GM12878 (cell line): ENCODE data around the gene PHB1. TPM values are rescaled to one million over a fixed set of nuclear protein-coding genes. Genes with fewer than 3 reads are reported as not detected.

ENCODE experiments used
- ATAC-seq: fragments of 200-7000 bp; cut with Tn5 transposase; 3 replicates; pipeline ENCODE4 v1.9.1; 2020; ENCODE audit warnings: mild to moderate bottlenecking, moderate library complexity
- BruUV-seq: library from RNA; stranded (reverse); fragments of 400-500 nt; replicated peaks from 2 replicates; lab custom pipeline; 2021; lab: Mats Ljungman, UMichigan
- CTCF ChIA-PET: fragments of 300-600 bp; sonication (Branson Sonifier 250); formaldehyde crosslinking; extraction: SDS; loops from one replicate; lab custom pipeline; 2021; ENCODE audit warnings: inconsistent platforms; lab: Yijun Ruan, JAX
- POLR2A ChIA-PET: fragments of 350-600 bp; formaldehyde crosslinking; extraction: SDS; loops from one replicate; lab custom pipeline; 2021; ENCODE audit warnings: inconsistent platforms; lab: Charles Lee
- RAD21 ChIA-PET: fragments of 300-600 bp; sonication (Branson Sonifier 250); formaldehyde crosslinking; loops from one replicate; lab custom pipeline; 2023; ENCODE audit warnings: antibody characterized with exemption; ENCODE audit not compliant: unreplicated experiment; lab: Charles Lee
- SMC1A ChIA-PET: fragments of 300-600 bp; sonication (Branson Sonifier 250); formaldehyde crosslinking; loops from one replicate; lab custom pipeline; 2023; ENCODE audit not compliant: unreplicated experiment, uncharacterized antibody; lab: Charles Lee
- DNase-seq: peaks from one replicate; pipeline ENCODE4 v3.0.0-alpha.2; 2011; ENCODE audit warnings: low read depth, low spot score
- FAIRE-seq: peaks from 3 replicates; lab custom pipeline; 2011; peaks lifted over from hg19 to GRCh38; lab: Jason Lieb, UNC
- H2AFZ ChIP-seq: 2 replicates; pipeline ENCODE4 v1.6.0; 2011; ENCODE audit warnings: low read depth, low read length, control low read depth; ENCODE audit not compliant: control insufficient read depth
- H3K27ac ChIP-seq: 2 replicates; pipeline ENCODE4 v1.5.1; 2011; ENCODE audit warnings: control low read depth; ENCODE audit not compliant: control insufficient read depth, insufficient read depth
- H3K27me3 ChIP-seq, 2 experiments: replicated peaks in 1 of 2; 2 replicates each; pipeline versions ENCODE4 v1.6.0 to v1.6.1; 2011; ENCODE audit warnings: low read length in 1 of 2; ENCODE audit not compliant: control insufficient read depth in 2 of 2, insufficient read depth in 2 of 2
- H3K36me3 ChIP-seq, 2 experiments: 2 replicates each; pipeline ENCODE4 v1.5.1; 2011; ENCODE audit warnings: low read length in 1 of 2; ENCODE audit not compliant: control insufficient read depth in 2 of 2, insufficient read depth in 2 of 2
- H3K4me1 ChIP-seq: 2 replicates; pipeline ENCODE4 v1.6.1; 2011; ENCODE audit warnings: mild to moderate bottlenecking, low read length, moderate library complexity, mixed read lengths; ENCODE audit not compliant: control insufficient read depth, insufficient read depth
- H3K4me2 ChIP-seq: 2 replicates; pipeline ENCODE4 v1.6.0; 2011; ENCODE audit warnings: control low read depth; ENCODE audit not compliant: control insufficient read depth, insufficient read depth
- H3K4me3 ChIP-seq: fragments of 200-600 bp; sonication (generic); 2 replicates; pipeline ENCODE4 v1.5.1; 2016
- H3K79me2 ChIP-seq: 2 replicates; pipeline ENCODE4 v1.6.0; 2011; ENCODE audit warnings: low read length; ENCODE audit not compliant: control insufficient read depth, insufficient read depth
- H3K9ac ChIP-seq: 2 replicates; pipeline ENCODE4 v1.8.0; 2011; ENCODE audit warnings: low read length, control low read depth, mixed read lengths; ENCODE audit not compliant: control insufficient read depth, insufficient read depth
- H3K9me3 ChIP-seq: replicated peaks from 3 replicates; pipeline ENCODE4 v1.5.1; 2011; ENCODE audit warnings: mild to moderate bottlenecking, low read length; ENCODE audit not compliant: control insufficient read depth, insufficient read depth
- H4K20me1 ChIP-seq: 2 replicates; pipeline ENCODE4 v1.6.0; 2011; ENCODE audit not compliant: control insufficient read depth, insufficient read depth
- BCL11A ChIP-seq: IDR thresholded peaks from 2 replicates; pipeline ENCODE4 v1.6.1; 2011; ENCODE audit warnings: low read depth, low read length
- CEBPB ChIP-seq, 2 experiments: fragments of 150-350 bp in 1 of 2; IDR thresholded peaks; 2 replicates each; pipeline ENCODE4 v1.6.1; 2012 to 2014; ENCODE audit warnings: low read depth in 2 of 2, low read length in 2 of 2, borderline replicate concordance in 1 of 2, inconsistent platforms in 1 of 2
- CHD4 ChIP-seq: fragments of 200-600 bp; sonication (generic); IDR thresholded peaks from 2 replicates; pipeline ENCODE4 v1.6.1; 2016; ENCODE audit warnings: mild to moderate bottlenecking
- DPF2 ChIP-seq: fragments of 450-650 bp; IDR thresholded peaks from 2 replicates; pipeline ENCODE4 v1.6.1; 2017; ENCODE audit warnings: mild to moderate bottlenecking
- ETV6 ChIP-seq, 2 experiments: fragments of 450-650 bp in 1 of 2; IDR thresholded peaks in 1 of 2; conservative IDR thresholded peaks in 1 of 2; 2 replicates each; pipeline ENCODE4 v1.6.1; 2014; ENCODE audit warnings: antibody characterized with exemption in 1 of 2, borderline replicate concordance in 1 of 2, low read depth in 1 of 2, mild to moderate bottlenecking in 1 of 2, moderate library complexity in 1 of 2
- GATAD2B ChIP-seq: fragments of 450-650 bp; conservative IDR thresholded peaks from 2 replicates; pipeline ENCODE4 v1.6.1; 2017; ENCODE audit warnings: low read depth, mild to moderate bottlenecking, moderate library complexity
- HDAC6 ChIP-seq: fragments of 200-600 bp; sonication (generic); IDR thresholded peaks from one replicate; pipeline ENCODE4 v1.8.0; 2017; ENCODE audit warnings: antibody characterized with exemption; ENCODE audit not compliant: unreplicated experiment
- MEF2B ChIP-seq: fragments of 450-650 bp; IDR thresholded peaks from 2 replicates; pipeline ENCODE4 v1.6.1; 2018; ENCODE audit warnings: mild to moderate bottlenecking, moderate library complexity; ENCODE audit not compliant: partially characterized antibody, poor library complexity, severe bottlenecking
- MYC ChIP-seq: IDR thresholded peaks from 2 replicates; pipeline ENCODE4 v1.6.1; 2011; ENCODE audit warnings: mild to moderate bottlenecking, low read length, moderate library complexity, inconsistent platforms; ENCODE audit not compliant: insufficient read depth, insufficient replicate concordance, insufficient read length, severe bottlenecking
- NFYB ChIP-seq: IDR thresholded peaks from 2 replicates; pipeline ENCODE4 v1.6.1; 2011; ENCODE audit warnings: low read depth, mild to moderate bottlenecking, low read length, improper control_type of control experiment, moderate library complexity; ENCODE audit not compliant: insufficient read depth
- POLR2AphosphoS5 ChIP-seq: IDR thresholded peaks from 2 replicates; pipeline ENCODE4 v1.6.1; 2011; ENCODE audit warnings: mild to moderate bottlenecking, low read length, inconsistent platforms
- SIX5 ChIP-seq: IDR thresholded peaks from 2 replicates; pipeline ENCODE4 v1.6.1; 2011; ENCODE audit warnings: mild to moderate bottlenecking, low read depth, low read length, moderate library complexity; ENCODE audit not compliant: severe bottlenecking
- SREBF2 ChIP-seq: IDR thresholded peaks from 2 replicates; pipeline ENCODE4 v1.6.1; 2012; ENCODE audit warnings: mild to moderate bottlenecking, low read length
- SUZ12 ChIP-seq: fragments of 200-600 bp; sonication (generic); IDR thresholded peaks from one replicate; pipeline ENCODE4 v1.6.1; 2018; ENCODE audit warnings: antibody characterized with exemption, mild to moderate bottlenecking; ENCODE audit not compliant: unreplicated experiment
- ZNF217 ChIP-seq: fragments of 450-650 bp; IDR thresholded peaks from 2 replicates; pipeline ENCODE4 v1.6.1; 2017; ENCODE audit warnings: antibody characterized with exemption, mild to moderate bottlenecking
- WGBS: methylation state at CpG from one replicate; pipeline ENCODE4 v1.1.6; 2016; ENCODE audit warnings: low lambda C conversion rate; ENCODE audit not compliant: insufficient replicate concordance, insufficient coverage; ENCODE audit errors: missing lambda C conversion rate; 5-methylcytosine and 5-hydroxymethylcytosine counted together
- in situ Hi-C: fragments of 300-500 bp; cut with MboI; formaldehyde crosslinking; loops from 9 replicates; pipeline ENCODE4 v1.14.3; 2018; ENCODE audit warnings: mixed read lengths
- intact Hi-C: fragments of 100-400 bp; cut with micrococcal nuclease; formaldehyde crosslinking; loops from one replicate; pipeline ENCODE4 v1.14.2; 2022; ENCODE audit not compliant: unreplicated experiment
- polyA plus RNA-seq, 11 experiments: library from polyadenylated mRNA; depleted of rRNA in 4 of 11; unstranded in 6 of 11; stranded (reverse) in 5 of 11; fragments of >200 nt; fragmentation: Nextera tagmentation in 4 of 11; fragmentation: Illumina TruSeq in 1 of 11; extraction: Ambion mirVana in 4 of 11; extraction: Trizol in 1 of 11; gene quantifications; 1 replicate in 1 of 11; 2 replicates in 10 of 11; pipeline versions ENCODE4 v1.2.1 to v1.2.3, GENCODE V29; 2011 to 2016; ENCODE audit warnings: inconsistent platforms in 2 of 11, missing spikeins in 2 of 11, low read depth in 1 of 11
- total RNA-seq, 4 experiments: library from RNA; depleted of rRNA in 3 of 4; stranded (reverse); fragments of >200 nt in 3 of 4; fragmentation: Illumina TruSeq in 1 of 4; extraction: Trizol in 1 of 4; gene quantifications; 2 replicates each; pipeline versions ENCODE4 v1.2.1 to v1.2.3, GENCODE V29; 2013 to 2021
- TF ChIP-seq, protein P1 (sequence below): IDR thresholded peaks from 2 replicates; pipeline ENCODE4 v1.6.1; 2011; ENCODE audit warnings: borderline replicate concordance, low read depth, mild to moderate bottlenecking, moderate library complexity, low read length; ENCODE audit not compliant: insufficient read depth, poor library complexity, severe bottlenecking

PHB1 gene
- total and polyA plus RNA-seq, 10 of the 15 experiments (the other 5 are each of a cell fraction or from before 2014, with no cell fraction given) = 117 to 466 (median 248) TPM

DNA sequence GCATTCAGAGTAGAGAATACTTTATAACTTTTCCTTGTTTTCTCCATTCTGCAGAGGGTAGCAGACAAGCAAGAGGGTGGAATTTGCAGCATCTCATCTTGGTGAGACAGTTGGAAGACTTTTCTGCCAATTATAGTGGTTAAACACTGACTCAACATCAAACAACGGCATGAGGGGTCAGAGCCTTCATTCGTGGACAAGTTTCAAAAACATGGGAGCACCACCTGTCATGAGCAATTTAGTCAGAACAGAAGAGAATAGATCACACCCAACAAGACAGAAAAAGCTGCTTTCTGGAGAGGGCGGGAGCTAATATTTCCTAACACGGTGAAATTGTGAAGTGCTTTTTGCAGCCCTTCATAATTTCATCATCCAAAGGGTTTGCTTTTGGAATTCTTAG is 34.8 kb downstream of the PHB1 start:
- ChIA-PET CTCF (no interaction called here), POLR2A (no interaction called here)
- in situ Hi-C loops = no loop called here

DNA sequence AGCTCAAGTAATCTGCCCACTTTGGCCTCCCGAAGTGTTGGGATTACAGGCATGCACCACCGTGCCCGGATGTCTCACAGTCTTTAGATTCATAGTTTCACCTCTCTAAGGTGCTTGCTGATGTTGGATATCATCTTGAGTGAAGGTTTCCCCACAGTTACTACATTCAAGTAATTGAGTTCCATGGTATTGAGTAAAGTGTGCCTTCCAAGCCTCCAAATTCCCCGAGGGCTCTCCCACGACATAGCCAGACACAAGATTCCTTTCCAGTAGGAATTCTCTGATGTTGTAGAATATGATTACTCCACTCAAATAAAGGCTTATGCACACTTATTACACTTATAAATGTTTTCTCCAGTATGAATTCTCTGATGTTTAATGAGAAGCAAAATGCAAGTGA is 36.4 kb downstream of the PHB1 start:
- TF ChIP-seq SREBF2 (no peak), CHD4 (no peak), POLR2AphosphoS5 (no peak), CEBPB (IDR thresholded peaks at IDR 0.05; ENCODE audit: borderline replicate concordance in 1 of 2, low read depth in 2 of 2, low read length in 2 of 2) (no peak), NFYB (no peak)
- TF ChIP-seq, protein P1, sequence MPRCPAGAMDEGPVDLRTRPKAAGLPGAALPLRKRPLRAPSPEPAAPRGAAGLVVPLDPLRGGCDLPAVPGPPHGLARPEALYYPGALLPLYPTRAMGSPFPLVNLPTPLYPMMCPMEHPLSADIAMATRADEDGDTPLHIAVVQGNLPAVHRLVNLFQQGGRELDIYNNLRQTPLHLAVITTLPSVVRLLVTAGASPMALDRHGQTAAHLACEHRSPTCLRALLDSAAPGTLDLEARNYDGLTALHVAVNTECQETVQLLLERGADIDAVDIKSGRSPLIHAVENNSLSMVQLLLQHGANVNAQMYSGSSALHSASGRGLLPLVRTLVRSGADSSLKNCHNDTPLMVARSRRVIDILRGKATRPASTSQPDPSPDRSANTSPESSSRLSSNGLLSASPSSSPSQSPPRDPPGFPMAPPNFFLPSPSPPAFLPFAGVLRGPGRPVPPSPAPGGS = no peak
- 83% methylated on average over 5 of the region's 5 CpGs for WGBS
- H3K36me3 ChIP-seq = no peaks in the 10 kb centered on the region
- H3K79me2 ChIP-seq = no peaks in the 10 kb centered on the region
- BruUV-seq = no TSS peak
- DNase-seq = no peak
- intact Hi-C loops (no loop called here), in situ Hi-C loops (no loop called here)
- H3K4me3 ChIP-seq = no peak overlapping the region
- RAD21 ChIA-PET = no interaction called here
- no peak overlapping the region for H3K4me2 ChIP-seq
- no peak overlapping the region for H3K27ac ChIP-seq
- H3K27me3 ChIP-seq = no peaks in the 10 kb centered on the region
- POLR2A ChIA-PET = no interaction called here
- SMC1A ChIA-PET = interaction anchor here (1.5 kb wide), 1 partner anchor 10 kb away, joined by 5 read pairs; no protein-coding TSS in a partner anchor
- H3K9me3 ChIP-seq = no peaks in the 10 kb centered on the region; the same call in 1 of the 3 replicates
- H4K20me1 ChIP-seq = no peaks in the 10 kb centered on the region
- no peaks in the 10 kb centered on the region; the same call in 1 of the 2 replicates for H3K4me1 ChIP-seq
- CTCF ChIA-PET = interaction anchor here (1.5 to 1.7 kb wide), 2 partner anchors 10 to 63 kb away, joined by 3 to 11 read pairs; no protein-coding TSS in a partner anchor
- no peak overlapping the region for H2AFZ ChIP-seq
- no peak for FAIRE-seq
- ATAC-seq = no peak
- no peak overlapping the region for H3K9ac ChIP-seq

More for the DNA sequence above, 34.8 kb downstream of the PHB1 start:
- no peak overlapping the region for H3K4me2 ChIP-seq
- no peak overlapping the region for H3K9ac ChIP-seq
- no peak overlapping the region for H2AFZ ChIP-seq
- FAIRE-seq (no peak), DNase-seq (no peak)
- intact Hi-C loops = no loop called here
- no peaks in the 10 kb centered on the region for H3K79me2 ChIP-seq
- BruUV-seq = no TSS peak
- H3K36me3 ChIP-seq = no peaks in the 10 kb centered on the region
- H3K9me3 ChIP-seq = no peaks in the 10 kb centered on the region; the same call in 1 of the 3 replicates
- no peaks in the 10 kb centered on the region for H4K20me1 ChIP-seq
- 31% methylated on average over 4 of the region's 4 CpGs for WGBS
- TF ChIP-seq MYC = no peak
- TF ChIP-seq GATAD2B = no peak
- no peak for TF ChIP-seq SIX5
- no peak for TF ChIP-seq ETV6 (conservative IDR thresholded peaks at IDR 0.05 in 1 of 2, IDR thresholded peaks at IDR 0.05 in 1 of 2; ENCODE audit: borderline replicate concordance in 1 of 2, low read depth in 1 of 2)
- no peak for TF ChIP-seq BCL11A
- no peak for TF ChIP-seq HDAC6
- TF ChIP-seq MEF2B = no peak
- no peak for TF ChIP-seq SUZ12
- TF ChIP-seq ZNF217 = no peak
- TF ChIP-seq DPF2 = no peak
- TF ChIP-seq, all 136 proteins: peak for 0
- no peak overlapping the region for H3K27ac ChIP-seq
- SMC1A ChIA-PET = interaction anchor here (1.6 kb wide), 1 partner anchor 11 kb away, joined by 6 read pairs; no protein-coding TSS in a partner anchor
- ATAC-seq = no peak
- no peaks in the 10 kb centered on the region; the same call in 1 of the 2 replicates for H3K4me1 ChIP-seq
- H3K27me3 ChIP-seq = no peaks in the 10 kb centered on the region; a peak in 1 of 4 replicates
- RAD21 ChIA-PET = interaction anchor here (0.9 kb wide), 1 partner anchor 11 kb away, joined by 4 read pairs; no protein-coding TSS in a partner anchor
- H3K4me3 ChIP-seq = no peak overlapping the region
